Cardiac fibroblast (primary cell): Measurements from ENCODE around the gene ZCCHC24.
"Not testable (repeated sequence)": the region's sequence is repeated elsewhere in the genome, so short reads cannot be mapped to it uniquely, and the experiment has no call there.

Experiments used
- DNase-seq, 2 donors: peaks; one replicate each; pipeline versions ENCODE4 v3.0.0 to v3.0.0-alpha.2; 2010; ENCODE audit warnings: low read depth in 2 of 2
- H3K4me3 ChIP-seq, 2 donors: replicated peaks in 1 of 2; 1 replicate in 1 of 2; 2 replicates in 1 of 2; pipeline ENCODE4 v1.5.1; 2011; ENCODE audit warnings: low read depth in 2 of 2, low read length in 2 of 2, mild to moderate bottlenecking in 2 of 2, moderate library complexity in 1 of 2
- TF ChIP-seq, protein P1 (sequence below): IDR thresholded peaks from one replicate; pipeline ENCODE4 v1.5.1; 2011; ENCODE audit warnings: low read depth, mild to moderate bottlenecking, low read length, inconsistent platforms

ZCCHC24 gene

DNA sequence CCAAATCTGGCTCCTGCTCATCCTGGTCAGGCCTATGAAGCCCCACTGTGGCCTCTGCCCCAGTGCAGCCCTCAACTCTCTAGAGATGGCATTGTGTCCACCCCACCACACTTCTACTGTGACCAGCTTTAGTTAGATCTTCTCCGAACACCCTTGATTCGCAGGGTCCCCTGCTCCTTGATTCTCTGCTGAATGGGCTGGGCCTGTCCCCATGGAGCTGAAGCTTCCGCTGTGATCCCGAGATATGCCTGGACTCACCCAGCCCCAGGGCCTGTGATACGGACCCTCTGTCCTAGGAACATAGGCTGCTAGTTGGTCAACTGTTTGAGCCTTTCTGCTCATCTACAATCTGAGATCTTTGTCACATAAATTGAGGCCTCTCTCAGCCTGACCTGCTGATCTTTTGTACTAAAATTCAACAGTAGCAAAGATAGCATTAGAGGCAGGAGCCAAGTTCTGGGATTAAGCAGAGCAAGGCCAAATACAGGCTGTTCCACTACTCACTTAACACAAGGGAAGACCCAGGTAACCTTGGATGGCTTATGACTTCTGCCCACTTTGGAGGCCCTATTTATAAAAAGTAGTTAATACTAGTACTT is 104.7 kb downstream of the ZCCHC24 start:
- H3K4me3 ChIP-seq: no peak overlapping the region
- no peak for DNase-seq
- TF ChIP-seq, protein P1, sequence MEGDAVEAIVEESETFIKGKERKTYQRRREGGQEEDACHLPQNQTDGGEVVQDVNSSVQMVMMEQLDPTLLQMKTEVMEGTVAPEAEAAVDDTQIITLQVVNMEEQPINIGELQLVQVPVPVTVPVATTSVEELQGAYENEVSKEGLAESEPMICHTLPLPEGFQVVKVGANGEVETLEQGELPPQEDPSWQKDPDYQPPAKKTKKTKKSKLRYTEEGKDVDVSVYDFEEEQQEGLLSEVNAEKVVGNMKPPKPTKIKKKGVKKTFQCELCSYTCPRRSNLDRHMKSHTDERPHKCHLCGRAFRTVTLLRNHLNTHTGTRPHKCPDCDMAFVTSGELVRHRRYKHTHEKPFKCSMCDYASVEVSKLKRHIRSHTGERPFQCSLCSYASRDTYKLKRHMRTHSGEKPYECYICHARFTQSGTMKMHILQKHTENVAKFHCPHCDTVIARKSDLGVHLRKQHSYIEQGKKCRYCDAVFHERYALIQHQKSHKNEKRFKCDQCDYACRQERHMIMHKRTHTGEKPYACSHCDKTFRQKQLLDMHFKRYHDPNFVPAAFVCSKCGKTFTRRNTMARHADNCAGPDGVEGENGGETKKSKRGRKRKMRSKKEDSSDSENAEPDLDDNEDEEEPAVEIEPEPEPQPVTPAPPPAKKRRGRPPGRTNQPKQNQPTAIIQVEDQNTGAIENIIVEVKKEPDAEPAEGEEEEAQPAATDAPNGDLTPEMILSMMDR: no peak

DNA sequence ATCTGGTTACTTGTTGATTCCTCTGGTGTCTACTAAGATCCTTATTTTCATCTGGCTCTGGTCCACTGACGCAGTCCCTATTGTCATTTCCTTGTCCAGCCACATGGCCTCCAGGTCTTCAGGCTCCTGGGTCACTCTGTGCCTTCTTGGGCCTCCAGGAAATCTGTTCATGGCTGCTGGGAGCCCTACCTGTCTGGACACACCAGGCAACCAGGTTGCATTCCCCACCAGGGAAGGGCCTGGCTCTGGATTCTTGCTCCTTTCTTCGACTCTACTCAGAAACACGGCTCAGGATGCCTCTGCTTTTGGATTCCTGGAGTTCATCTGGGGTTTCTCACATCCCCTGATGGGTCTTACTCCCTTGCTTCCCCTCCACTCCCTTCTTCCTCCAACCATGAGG is 106.2 kb downstream of the ZCCHC24 start:
- no peak for DNase-seq
- TF ChIP-seq, protein P1: no peak
- no peak overlapping the region for H3K4me3 ChIP-seq

DNA sequence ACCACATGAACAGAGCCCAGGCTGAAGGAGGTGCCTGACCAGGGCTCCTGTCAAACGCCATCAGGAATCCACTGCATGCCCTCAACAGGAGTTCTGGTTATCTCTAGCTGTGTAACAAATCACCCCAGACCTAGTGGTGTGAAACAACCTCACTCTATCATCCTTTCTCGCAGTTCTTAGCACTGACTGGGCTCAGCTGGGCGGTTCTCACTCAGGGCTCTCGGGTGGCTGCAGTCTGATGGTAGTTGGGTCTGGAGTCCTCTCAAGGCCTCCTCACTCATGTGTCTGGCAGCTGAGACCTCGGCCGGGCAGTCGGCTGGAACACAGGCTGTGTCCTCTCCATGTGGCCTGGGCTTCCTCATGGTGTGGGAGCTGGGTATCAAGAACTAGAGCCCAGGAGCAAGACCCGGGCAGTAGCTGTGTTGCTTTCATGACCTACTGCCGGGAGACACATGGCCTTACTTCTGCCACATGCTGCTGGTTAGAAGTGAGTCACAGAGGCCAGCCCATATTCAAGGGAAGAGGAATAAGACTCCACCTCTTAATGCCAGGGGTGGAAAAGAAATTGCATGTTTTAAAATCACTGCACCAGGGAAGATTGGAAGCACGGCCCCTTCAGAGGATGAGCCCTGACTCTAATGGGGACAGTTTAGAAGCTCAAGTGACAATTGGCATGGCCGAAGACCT is 107.5 kb downstream of the ZCCHC24 start:
- not testable (repeated sequence) for DNase-seq, H3K4me3 ChIP-seq

DNA sequence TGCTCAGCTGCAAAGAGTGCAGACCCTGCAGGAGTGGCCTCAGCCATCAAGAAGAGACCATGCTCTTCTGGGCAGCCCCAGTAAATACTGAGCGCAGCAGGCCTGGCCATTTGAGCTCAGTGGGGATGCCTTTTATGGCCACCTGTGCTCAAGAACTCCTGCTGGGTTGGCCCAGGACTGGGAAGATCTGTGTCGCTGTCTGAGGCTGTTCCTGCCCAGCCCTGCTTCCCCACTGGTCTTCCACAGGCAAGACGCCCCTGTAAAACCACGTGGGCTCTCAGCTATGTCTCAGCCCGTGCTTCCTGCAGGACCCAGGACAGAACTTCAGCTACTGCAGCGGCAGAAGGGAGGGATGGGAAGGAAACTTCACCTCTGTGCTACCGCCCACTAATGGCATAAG is 108.7 kb downstream of the ZCCHC24 start:
- TF ChIP-seq, protein P1: no peak
- DNase-seq: no peak
- H3K4me3 ChIP-seq: no peak overlapping the region

DNA sequence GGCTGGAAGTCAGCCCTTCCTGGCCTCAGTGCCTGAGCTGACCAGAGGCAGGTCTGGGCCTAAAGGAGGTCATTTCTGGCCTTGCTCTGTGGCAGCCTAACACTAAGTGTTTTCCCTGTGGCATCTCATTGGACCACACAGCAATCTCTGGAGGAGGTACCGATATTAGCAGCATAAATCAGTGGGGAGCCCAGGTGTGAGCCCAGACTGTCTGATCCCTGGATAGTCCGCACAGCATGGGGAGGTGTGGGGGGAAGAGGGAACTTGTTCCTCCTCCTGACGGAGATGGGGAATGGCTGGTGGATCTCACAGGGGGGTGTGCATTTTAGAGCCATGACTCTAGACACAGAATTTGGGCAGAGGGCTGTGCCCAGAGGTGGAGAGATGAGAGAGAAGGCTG is 109.1 kb downstream of the ZCCHC24 start:
- DNase-seq: no peak

DNA sequence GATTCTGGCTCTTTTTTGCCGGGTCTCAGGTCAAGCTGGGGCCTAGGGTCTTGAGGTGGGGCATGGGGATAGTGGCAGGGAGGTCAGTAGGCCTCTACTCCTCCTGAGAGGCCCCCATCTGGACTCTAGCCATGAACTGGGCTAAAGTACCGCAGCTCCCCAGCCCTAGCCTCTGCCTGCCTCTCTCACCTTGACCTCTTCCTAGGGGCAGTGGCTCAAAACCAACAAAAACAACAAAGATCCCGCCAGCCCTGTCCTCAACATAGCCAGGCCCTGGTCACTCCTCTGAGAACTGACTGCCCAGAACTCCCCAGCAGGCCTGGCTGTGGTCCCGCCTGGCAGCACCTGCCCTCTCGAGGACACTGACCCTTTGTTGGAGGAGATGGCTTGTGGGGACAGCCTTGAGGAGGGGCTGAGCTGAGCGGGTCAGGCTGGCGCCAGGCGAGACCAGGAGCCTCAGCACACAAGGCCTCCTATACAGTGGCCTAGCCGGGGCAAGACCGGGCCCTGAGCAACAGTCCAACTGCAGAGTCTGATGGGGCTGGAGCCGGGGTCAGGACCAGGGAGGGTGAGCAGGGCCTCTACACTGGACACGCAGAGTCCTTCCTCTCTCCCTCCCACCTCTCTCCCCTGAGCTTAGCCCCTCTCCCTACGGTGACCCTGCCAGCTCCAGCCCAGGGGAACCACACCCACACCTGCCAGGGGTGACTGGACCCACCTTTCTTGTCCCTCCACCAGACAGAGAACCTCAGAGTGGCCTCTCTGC is 109.8 kb downstream of the ZCCHC24 start:
- no peak for DNase-seq
- TF ChIP-seq, protein P1: no peak

More for the DNA sequence above, 109.1 kb downstream of the ZCCHC24 start:
- TF ChIP-seq, protein P1: no peak
- no peak overlapping the region for H3K4me3 ChIP-seq

DNA sequence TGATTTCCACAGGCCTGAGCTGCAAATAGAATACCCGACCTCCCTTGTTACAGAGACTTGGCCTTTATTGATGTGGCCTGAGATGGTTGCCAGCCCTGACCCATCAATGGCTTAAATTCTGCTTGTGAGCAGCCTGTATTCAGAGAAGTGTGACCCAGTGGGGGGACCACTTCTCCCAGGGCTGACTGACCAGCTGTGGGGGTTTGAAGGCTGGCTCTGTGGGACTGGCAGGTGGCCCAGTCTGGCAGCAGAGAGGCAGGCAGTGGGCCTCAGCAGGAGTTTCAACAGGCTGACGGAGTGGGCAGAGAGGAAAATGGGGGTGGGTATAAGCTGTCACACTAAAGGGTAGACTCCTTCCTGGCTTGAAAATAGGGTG is 110.3 kb downstream of the ZCCHC24 start:
- no peak for DNase-seq
- H3K4me3 ChIP-seq: no peak overlapping the region
- TF ChIP-seq, protein P1: no peak

More for the DNA sequence above, 109.8 kb downstream of the ZCCHC24 start:
- H3K4me3 ChIP-seq: no peak overlapping the region
